SU-DHL-6 (cell line): ENCODE data around the gene C3orf18.

ENCODE experiments used
- H2AFZ ChIP-seq: fragments of 200-600 bp; sonication (generic); 2 replicates; pipeline ENCODE4 v1.6.1; 2014; ENCODE audit warnings: low read depth, mild to moderate bottlenecking, moderate library complexity, mixed read lengths, antibody characterized with exemption, low read length; ENCODE audit not compliant: severe bottlenecking
- H3F3A ChIP-seq: fragments of 200-600 bp; shearing (Covaris generic); 2 replicates; pipeline ENCODE4 v1.6.0; 2016; ENCODE audit warnings: antibody characterized with exemption, mild to moderate bottlenecking; ENCODE audit not compliant: insufficient read depth
- H3K27ac ChIP-seq: fragments of 200-600 bp; sonication (generic); 2 replicates; pipeline ENCODE4 v1.5.1; 2016; ENCODE audit warnings: low read depth, mild to moderate bottlenecking, low read length, moderate library complexity, mixed read lengths
- H3K27me3 ChIP-seq: fragments of 200-600 bp; sonication (generic), shearing (Covaris generic); 2 replicates; pipeline ENCODE4 v1.6.0; 2014; ENCODE audit warnings: mild to moderate bottlenecking, low read length
- H3K36me3 ChIP-seq: fragments of 200-600 bp; sonication (generic); 2 replicates; pipeline ENCODE4 v1.6.1; 2014; ENCODE audit warnings: mild to moderate bottlenecking, low read length, mixed read lengths
- H3K4me2 ChIP-seq: fragments of 300-600, 200-600 bp; shearing (Covaris generic), sonication (generic); 2 replicates; pipeline ENCODE4 v1.6.0; 2014; ENCODE audit warnings: low read length, low read depth, mild to moderate bottlenecking; ENCODE audit not compliant: poor library complexity, severe bottlenecking
- H3K4me3 ChIP-seq: fragments of 200-600 bp; sonication (generic); 2 replicates; pipeline ENCODE4 v1.5.1; 2014; ENCODE audit warnings: antibody characterized with exemption, low read length, mild to moderate bottlenecking, mixed read lengths; ENCODE audit not compliant: insufficient read depth, poor library complexity, severe bottlenecking
- H3K79me2 ChIP-seq: fragments of 200-600 bp; sonication (generic); 2 replicates; pipeline ENCODE4 v1.6.1; 2014; ENCODE audit warnings: mild to moderate bottlenecking, low read length, moderate library complexity; ENCODE audit not compliant: insufficient read depth
- H3K9ac ChIP-seq: fragments of 200-600 bp; sonication (generic); 2 replicates; pipeline ENCODE4 v1.7.0; 2014; ENCODE audit warnings: mild to moderate bottlenecking, low read length
- H3K9me2 ChIP-seq: fragments of 200-600 bp; sonication (generic); replicated peaks from 2 replicates; pipeline ENCODE4 v1.6.1; 2014; ENCODE audit warnings: low read length; ENCODE audit not compliant: insufficient read depth
- H3K9me3 ChIP-seq: fragments of 200-600 bp; sonication (generic); 2 replicates; pipeline ENCODE4 v1.6.1; 2014; ENCODE audit warnings: low read length, mixed read lengths; ENCODE audit not compliant: insufficient read depth
- H4K20me1 ChIP-seq: fragments of 200-600 bp; sonication (generic); 2 replicates; pipeline ENCODE4 v1.6.1; 2014; ENCODE audit warnings: low read depth, mild to moderate bottlenecking, antibody characterized with exemption, low read length, moderate library complexity, mixed read lengths
- EZH2phosphoT487 ChIP-seq: fragments of 200-600 bp; sonication (generic), shearing (Covaris generic); conservative IDR thresholded peaks from 2 replicates; pipeline ENCODE4 v1.6.1; 2018; ENCODE audit warnings: mild to moderate bottlenecking, antibody characterized with exemption, low read length, moderate library complexity, mixed read lengths
- TF ChIP-seq, protein P1 (sequence below): fragments of 200-600 bp; sonication (generic); IDR thresholded peaks from one replicate; pipeline ENCODE4 v1.5.1; 2017; ENCODE audit warnings: antibody characterized with exemption, mild to moderate bottlenecking, low read length, moderate library complexity; ENCODE audit not compliant: insufficient read depth, poor library complexity, severe bottlenecking

The C3orf18 gene

DNA sequence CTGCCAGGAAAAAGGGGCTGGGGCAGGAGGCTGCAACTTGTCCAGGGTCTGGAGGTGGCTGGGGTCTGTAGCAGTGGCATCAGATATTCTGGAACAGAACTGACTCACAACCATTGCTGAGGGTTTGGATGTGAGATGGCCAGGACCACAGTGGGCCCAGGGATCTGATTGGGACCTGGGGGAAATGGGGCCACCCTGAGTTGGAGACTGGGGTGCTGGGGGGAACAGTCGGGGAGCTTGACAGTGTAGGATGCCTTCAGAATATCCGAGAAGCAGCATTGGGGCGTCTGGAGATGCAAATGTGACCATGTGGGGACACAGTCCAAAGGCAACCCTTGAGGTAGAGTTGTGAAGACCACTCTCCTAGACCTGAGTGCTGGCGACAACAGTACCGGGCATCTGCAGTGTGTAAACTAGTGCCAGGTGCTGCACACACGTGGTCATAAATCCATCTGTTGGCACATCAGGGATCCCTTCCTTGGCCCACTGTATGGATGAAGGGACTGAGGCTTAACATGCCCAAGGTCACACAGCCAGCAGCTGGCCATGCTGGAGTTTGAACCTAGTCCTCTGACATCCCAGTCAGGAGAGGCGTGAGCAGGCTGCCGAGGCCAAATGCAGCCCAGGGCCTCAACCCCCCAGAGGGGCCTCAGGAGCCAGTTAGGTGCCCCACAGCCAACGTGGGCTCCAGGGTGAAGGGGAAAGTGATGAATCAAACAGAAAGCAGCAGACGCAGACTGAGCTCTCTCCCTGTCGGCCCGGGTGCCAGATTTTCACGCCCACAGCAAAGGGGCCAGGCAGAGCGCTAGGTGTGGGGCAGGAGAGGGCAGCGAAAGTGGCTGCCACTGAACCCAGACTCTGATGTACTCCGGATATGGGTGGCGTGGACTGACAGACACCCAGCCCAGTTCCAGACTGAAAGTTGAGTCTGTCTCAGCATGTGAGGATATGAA is 20.5 kb upstream of the C3orf18 start:
- Histone ChIP-seq H3F3A (no peaks in the 10 kb centered on the region), H3K9ac (no peak overlapping the region), H3K79me2 (no peaks in the 10 kb centered on the region), H4K20me1 (no peaks in the 10 kb centered on the region), H3K4me2 (no peak overlapping the region), H3K36me3 (no peaks in the 10 kb centered on the region), H3K9me3 (no peaks in the 10 kb centered on the region), H3K4me3 (no peak overlapping the region), H2AFZ (no peak overlapping the region), H3K9me2 (no peaks in the 10 kb centered on the region), H3K27ac (no peak overlapping the region), H3K27me3 (no peaks in the 10 kb centered on the region)
- TF ChIP-seq, protein P1, sequence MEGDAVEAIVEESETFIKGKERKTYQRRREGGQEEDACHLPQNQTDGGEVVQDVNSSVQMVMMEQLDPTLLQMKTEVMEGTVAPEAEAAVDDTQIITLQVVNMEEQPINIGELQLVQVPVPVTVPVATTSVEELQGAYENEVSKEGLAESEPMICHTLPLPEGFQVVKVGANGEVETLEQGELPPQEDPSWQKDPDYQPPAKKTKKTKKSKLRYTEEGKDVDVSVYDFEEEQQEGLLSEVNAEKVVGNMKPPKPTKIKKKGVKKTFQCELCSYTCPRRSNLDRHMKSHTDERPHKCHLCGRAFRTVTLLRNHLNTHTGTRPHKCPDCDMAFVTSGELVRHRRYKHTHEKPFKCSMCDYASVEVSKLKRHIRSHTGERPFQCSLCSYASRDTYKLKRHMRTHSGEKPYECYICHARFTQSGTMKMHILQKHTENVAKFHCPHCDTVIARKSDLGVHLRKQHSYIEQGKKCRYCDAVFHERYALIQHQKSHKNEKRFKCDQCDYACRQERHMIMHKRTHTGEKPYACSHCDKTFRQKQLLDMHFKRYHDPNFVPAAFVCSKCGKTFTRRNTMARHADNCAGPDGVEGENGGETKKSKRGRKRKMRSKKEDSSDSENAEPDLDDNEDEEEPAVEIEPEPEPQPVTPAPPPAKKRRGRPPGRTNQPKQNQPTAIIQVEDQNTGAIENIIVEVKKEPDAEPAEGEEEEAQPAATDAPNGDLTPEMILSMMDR: no peak
- TF ChIP-seq EZH2phosphoT487: no peak

- Histone ChIP-seq H2AFZ (no peak overlapping the region), H3K36me3 (no peaks in the 10 kb centered on the region), H3F3A (no peaks in the 10 kb centered on the region), H3K27me3 (no peaks in the 10 kb centered on the region), H3K4me2 (no peak overlapping the region), H3K9me2 (no peaks in the 10 kb centered on the region), H3K27ac (no peak overlapping the region), H3K4me3 (no peak overlapping the region), H3K9ac (no peak overlapping the region), H3K79me2 (no peaks in the 10 kb centered on the region), H4K20me1 (no peaks in the 10 kb centered on the region), H3K9me3 (no peaks in the 10 kb centered on the region)
- TF ChIP-seq, protein P1: no peak
- no peak for TF ChIP-seq EZH2phosphoT487
These were observed 19.8 kb upstream of the C3orf18 start for GRCh38 chr3:50587373-50587772.

DNA sequence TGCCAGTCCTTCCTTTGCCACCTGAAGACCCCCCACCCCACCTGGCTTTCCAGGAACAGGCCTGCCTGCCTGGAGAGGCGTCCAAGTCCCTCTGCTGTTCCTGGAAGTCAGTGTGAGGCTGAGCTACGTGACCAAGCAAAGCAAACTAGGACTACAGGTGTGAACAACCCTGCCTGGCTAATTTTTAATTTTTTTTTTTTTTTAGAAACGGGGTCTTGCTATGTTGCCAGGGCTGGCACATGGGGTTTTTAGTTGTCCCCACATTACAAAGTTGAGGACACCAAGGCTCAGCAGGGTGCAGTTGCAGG is 19.2 kb upstream of the C3orf18 start:
- no peaks in the 10 kb centered on the region for H3K27me3 ChIP-seq
- no peak for TF ChIP-seq EZH2phosphoT487
- TF ChIP-seq, protein P1: no peak
- no peak overlapping the region for H2AFZ ChIP-seq
- H3K79me2 ChIP-seq: no peaks in the 10 kb centered on the region
- H3K4me2 ChIP-seq: no peak overlapping the region
- H3K27ac ChIP-seq: no peak overlapping the region
- no peak overlapping the region for H3K4me3 ChIP-seq
- no peaks in the 10 kb centered on the region for H3K9me3 ChIP-seq
- no peaks in the 10 kb centered on the region for H3K36me3 ChIP-seq
- H3K9me2 ChIP-seq: no peaks in the 10 kb centered on the region
- no peaks in the 10 kb centered on the region for H3F3A ChIP-seq
- H3K9ac ChIP-seq: no peak overlapping the region
- no peaks in the 10 kb centered on the region for H4K20me1 ChIP-seq
